ENCODE data around the gene SLC20A1. TPM values are rescaled to one million over a fixed set of nuclear protein-coding genes. Genes with fewer than 3 reads are reported as not detected.
"Not testable (repeated sequence)": the region's sequence is repeated elsewhere in the genome, so short reads cannot be mapped to it uniquely, and the experiment has no call there.

SLC20A1 gene
- total RNA-seq, 3 donors from 2014 or later = 26.1 to 46.8 (median 42.6) TPM

- TF ChIP-seq CTCF (IDR thresholded peaks at IDR 0.05) (no peak), POLR2A (IDR thresholded peaks at IDR 0.05) (no peak), POLR2AphosphoS5 (IDR thresholded peaks at IDR 0.05) (no peak)
- no peak overlapping the region for H3K27ac ChIP-seq
Observed at GRCh38 chr2:112603731-112604130, 42.0 kb upstream of the SLC20A1 start.

GRCh38 chr2:112604952-112605351 is 40.8 kb upstream of the SLC20A1 start:
- Histone ChIP-seq H3K4me1 (no peaks in the 10 kb centered on the region), H3K36me3 (no peaks in the 10 kb centered on the region), H3K4me3 (no peak overlapping the region), H3K27ac (no peak overlapping the region), H3K27me3 (no peaks in the 10 kb centered on the region), H3K9me3 (no peaks in the 10 kb centered on the region)
- intact Hi-C loops (cut with DNase I; ENCODE audit: low total_unique reads) = no loop called here
- no peak for TF ChIP-seq POLR2A (IDR thresholded peaks at IDR 0.05)
- no peak for TF ChIP-seq POLR2AphosphoS5 (IDR thresholded peaks at IDR 0.05)
- TF ChIP-seq CTCF (IDR thresholded peaks at IDR 0.05) = no peak
- no peak for DNase-seq (ENCODE audit: low spot score in 2 of 2)

More at GRCh38 chr2:112603731-112604130, 42.0 kb upstream of the SLC20A1 start:
- no peaks in the 10 kb centered on the region for H3K27me3 ChIP-seq
- no peaks in the 10 kb centered on the region for H3K4me1 ChIP-seq
- intact Hi-C loops (cut with DNase I; ENCODE audit: low total_unique reads) = no loop called here
- no peaks in the 10 kb centered on the region for H3K36me3 ChIP-seq
- DNase-seq (ENCODE audit: low spot score in 2 of 2) = no peak
- H3K4me3 ChIP-seq = no peak overlapping the region
- no peaks in the 10 kb centered on the region for H3K9me3 ChIP-seq

GRCh38 chr2:112605926-112606325 is 39.8 kb upstream of the SLC20A1 start:
- Histone ChIP-seq H3K27me3 (no peaks in the 10 kb centered on the region), H3K4me1 (no peaks in the 10 kb centered on the region), H3K4me3 (no peak overlapping the region), H3K27ac (no peak overlapping the region), H3K9me3 (no peaks in the 10 kb centered on the region), H3K36me3 (no peaks in the 10 kb centered on the region)
- no peak for DNase-seq (ENCODE audit: low spot score in 2 of 2)
- intact Hi-C loops (cut with DNase I; ENCODE audit: low total_unique reads) = no loop called here
- TF ChIP-seq POLR2AphosphoS5 (IDR thresholded peaks at IDR 0.05) (no peak), POLR2A (IDR thresholded peaks at IDR 0.05) (no peak), CTCF (IDR thresholded peaks at IDR 0.05) (no peak)

GRCh38 chr2:112606547-112606946 is 39.2 kb upstream of the SLC20A1 start:
- no peak for DNase-seq (ENCODE audit: low spot score in 2 of 2)
- Histone ChIP-seq H3K36me3 (no peaks in the 10 kb centered on the region), H3K27ac (no peak overlapping the region), H3K27me3 (no peaks in the 10 kb centered on the region), H3K4me1 (no peaks in the 10 kb centered on the region), H3K9me3 (no peaks in the 10 kb centered on the region), H3K4me3 (no peak overlapping the region)
- intact Hi-C loops (cut with DNase I; ENCODE audit: low total_unique reads) = no loop called here
- TF ChIP-seq CTCF (IDR thresholded peaks at IDR 0.05) (no peak), POLR2A (IDR thresholded peaks at IDR 0.05) (no peak), POLR2AphosphoS5 (IDR thresholded peaks at IDR 0.05) (no peak)

- no peak for DNase-seq (ENCODE audit: low spot score in 2 of 2)
- no peaks in the 10 kb centered on the region for H3K36me3 ChIP-seq
- intact Hi-C loops (cut with DNase I; ENCODE audit: low total_unique reads) = no loop called here
Observed at GRCh38 chr2:112607680-112608438, 37.9 kb upstream of the SLC20A1 start.

GRCh38 chr2:112609320-112609719 is 36.4 kb upstream of the SLC20A1 start:
- H3K27ac ChIP-seq; H3K4me3 ChIP-seq; intact Hi-C loops (cut with DNase I; ENCODE audit: low total_unique reads); H3K4me1 ChIP-seq; DNase-seq (ENCODE audit: low spot score in 2 of 2); H3K36me3 ChIP-seq; H3K27me3 ChIP-seq; H3K9me3 ChIP-seq: not testable (repeated sequence)

More at GRCh38 chr2:112607680-112608438, 37.9 kb upstream of the SLC20A1 start:
- no peak overlapping the region for H3K27ac ChIP-seq
- H3K4me1 ChIP-seq = no peaks in the 10 kb centered on the region
- TF ChIP-seq POLR2A (IDR thresholded peaks at IDR 0.05) (no peak), POLR2AphosphoS5 (IDR thresholded peaks at IDR 0.05) (no peak), CTCF (IDR thresholded peaks at IDR 0.05) (no peak)
- H3K4me3 ChIP-seq = no peak overlapping the region
- no peaks in the 10 kb centered on the region for H3K27me3 ChIP-seq
- no peaks in the 10 kb centered on the region for H3K9me3 ChIP-seq

- H3K4me3 ChIP-seq; H3K27ac ChIP-seq; intact Hi-C loops (cut with DNase I; ENCODE audit: low total_unique reads); H3K27me3 ChIP-seq; H3K4me1 ChIP-seq; H3K36me3 ChIP-seq; H3K9me3 ChIP-seq; DNase-seq (ENCODE audit: low spot score in 2 of 2): not testable (repeated sequence)
Observed at GRCh38 chr2:112612283-112612682, 33.5 kb upstream of the SLC20A1 start.
